Uterus (tissue), 2 donors: ENCODE measurements around the gene ANXA3.

Experiments used
- CTCF ChIP-seq, 4 experiments: fragments of 200-600 bp in 2 of 4; fragments of 450-650 bp in 2 of 4; sonication (generic) in 2 of 4; IDR thresholded peaks; one replicate each; pipeline ENCODE4 v1.5.1; 2016 to 2019; ENCODE audit warnings: antibody characterized with exemption in 4 of 4, mild to moderate bottlenecking in 2 of 4, moderate library complexity in 1 of 4
- POLR2A ChIP-seq, 2 donors: fragments of 450-650 bp; IDR thresholded peaks; one replicate each; pipeline ENCODE4 v1.6.1; 2016; ENCODE audit warnings: antibody characterized with exemption in 2 of 2, mild to moderate bottlenecking in 1 of 2, moderate library complexity in 1 of 2

- TF ChIP-seq CTCF (IDR thresholded peaks at IDR 0.05) (no peak), POLR2A (IDR thresholded peaks at IDR 0.05) (no peak)
Measured at GRCh38 chr4:78629991-78630541, 78.5 kb downstream of the ANXA3 start.
